HuH-7.5 (cell line): ENCODE measurements around the gene CISD3.

ENCODE experiments used
- DNase-seq: peaks from one replicate; pipeline ENCODE4 v3.0.0; 2011; ENCODE audit warnings: low spot score

CISD3 gene

DNA sequence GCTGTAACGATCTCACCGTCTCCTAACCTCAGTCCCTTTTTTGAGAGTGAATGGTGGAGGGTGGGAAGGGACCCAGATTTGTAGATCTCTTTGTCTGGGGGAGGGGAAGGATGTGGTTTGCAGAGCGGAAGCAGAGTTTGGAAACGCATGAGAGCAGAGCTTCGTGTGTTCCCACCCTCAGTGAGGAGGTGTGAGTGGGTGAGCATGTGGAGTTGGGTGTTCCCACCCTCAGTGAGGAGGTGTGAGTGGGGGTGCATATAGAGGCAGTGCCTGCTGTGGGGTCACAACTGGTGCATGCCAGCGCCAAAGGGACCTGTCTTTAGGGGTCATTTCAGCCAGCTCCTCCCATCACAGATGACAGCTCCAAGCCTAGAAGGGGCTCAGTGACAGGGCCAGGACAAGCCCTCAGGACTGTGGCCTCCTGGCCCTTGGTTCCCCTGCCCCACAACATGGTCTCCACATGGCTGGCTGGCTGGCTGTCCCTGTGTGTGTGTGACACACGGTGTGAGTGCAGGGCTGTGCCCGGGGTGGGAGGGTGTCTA lies 1.8 kb upstream of the CISD3 start:
- DNase-seq: no peak

DNA sequence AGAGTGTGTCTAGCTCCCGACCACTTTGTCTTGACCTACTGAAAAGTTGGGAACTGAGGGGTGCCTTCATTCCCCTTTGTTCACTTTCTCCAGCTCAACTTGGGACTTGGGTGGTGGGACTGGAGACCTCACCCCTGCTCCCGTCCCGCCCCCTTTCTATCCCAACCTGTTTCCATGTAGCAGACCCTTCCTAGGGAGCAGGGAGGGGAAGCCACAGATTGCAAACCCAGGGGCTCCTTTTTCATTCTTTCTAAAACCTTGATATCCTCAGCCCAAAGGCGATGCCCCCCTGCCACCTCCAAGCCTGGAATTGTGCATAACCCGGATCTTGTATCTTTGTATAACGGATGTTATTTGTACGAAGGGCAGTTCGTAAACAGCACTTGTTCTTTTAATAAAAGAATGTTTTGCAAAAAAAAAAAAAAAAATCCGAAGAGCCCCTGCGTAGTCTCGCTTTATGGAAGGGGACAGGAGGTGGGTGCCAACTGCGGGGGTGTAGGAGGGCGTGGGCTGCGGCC lies 714 bp upstream of the CISD3 start:
- DNase-seq: no peak

DNA sequence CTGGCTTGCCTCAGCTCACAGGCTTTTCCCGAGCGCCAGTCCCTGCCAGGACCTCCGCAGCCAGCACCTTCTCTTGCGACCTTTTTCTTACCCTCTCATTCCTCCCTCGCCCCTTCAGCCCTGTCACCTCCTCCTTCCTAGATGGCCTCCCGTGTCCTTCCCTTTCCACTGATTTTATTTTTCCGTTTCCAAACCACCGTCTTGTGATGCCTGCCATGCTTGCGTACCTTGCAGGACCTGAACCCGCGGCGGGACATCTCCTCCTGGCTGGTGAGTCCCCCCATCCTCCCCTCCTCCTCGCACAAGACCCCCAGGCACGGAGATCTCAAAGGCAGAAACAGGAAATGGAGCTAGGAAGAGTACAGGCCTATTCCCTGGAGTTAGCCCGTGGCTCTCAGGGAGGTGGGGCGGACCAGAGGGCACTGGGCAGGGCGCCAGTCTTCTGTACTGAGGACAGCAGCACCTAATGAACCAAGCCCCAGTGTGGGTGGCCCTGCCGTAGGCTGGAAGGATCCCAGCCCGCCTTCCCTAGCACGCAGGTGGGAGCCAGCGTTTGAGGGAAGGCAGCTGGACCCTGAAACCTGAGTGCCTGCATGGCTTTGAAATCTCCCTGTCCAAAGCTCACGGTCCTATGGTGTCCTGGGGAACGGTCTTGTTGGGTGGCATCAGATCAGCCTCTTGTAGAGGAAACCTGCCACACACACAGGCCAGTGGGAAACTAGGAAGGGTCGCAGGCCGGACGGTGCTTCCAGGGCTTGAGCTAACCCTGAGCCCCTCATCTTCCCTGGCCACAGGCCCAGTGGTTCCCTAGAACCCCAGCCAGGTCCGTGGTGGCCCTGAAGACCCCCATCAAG lies 612 bp downstream of the CISD3 start:
- peak; percentile 69 for DNase-seq

DNA sequence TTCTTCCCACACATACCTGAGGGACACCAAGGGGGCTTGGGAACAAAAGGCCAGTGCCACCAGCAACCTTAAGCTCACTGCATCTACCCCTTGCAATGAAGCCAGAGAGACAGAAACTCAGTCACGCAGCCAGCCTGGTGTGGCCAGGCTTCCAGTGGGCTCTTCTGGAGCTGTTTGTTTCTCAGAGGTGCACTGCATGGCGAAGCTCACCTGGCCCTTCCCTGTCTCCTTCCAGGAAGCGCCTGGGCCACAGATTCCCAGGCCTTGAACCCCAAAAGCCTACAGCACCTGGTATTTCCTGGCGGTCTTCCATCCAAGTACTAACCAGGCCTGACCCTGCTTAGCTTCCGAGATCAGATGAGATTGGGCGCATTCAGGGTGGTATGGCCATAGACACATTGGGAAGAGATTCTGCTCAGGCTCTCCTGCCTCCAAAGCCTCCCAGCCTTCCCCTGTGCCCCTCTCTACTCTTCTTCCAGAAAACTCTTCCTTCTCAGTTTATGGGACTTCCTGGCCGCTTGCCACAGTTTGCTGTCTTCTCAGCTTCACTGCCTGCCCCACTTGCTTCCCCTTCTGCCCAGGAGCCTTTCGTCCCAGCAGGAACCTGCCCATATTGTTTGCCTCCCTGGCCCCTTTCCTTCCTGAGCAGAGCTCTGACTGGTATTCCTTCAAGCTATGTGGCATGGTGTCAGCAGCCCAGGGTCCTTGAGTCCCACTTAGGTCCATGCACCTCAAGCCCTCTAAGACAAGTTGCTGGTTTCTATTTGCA lies 1.6 kb downstream of the CISD3 start:
- no peak for DNase-seq

DNA sequence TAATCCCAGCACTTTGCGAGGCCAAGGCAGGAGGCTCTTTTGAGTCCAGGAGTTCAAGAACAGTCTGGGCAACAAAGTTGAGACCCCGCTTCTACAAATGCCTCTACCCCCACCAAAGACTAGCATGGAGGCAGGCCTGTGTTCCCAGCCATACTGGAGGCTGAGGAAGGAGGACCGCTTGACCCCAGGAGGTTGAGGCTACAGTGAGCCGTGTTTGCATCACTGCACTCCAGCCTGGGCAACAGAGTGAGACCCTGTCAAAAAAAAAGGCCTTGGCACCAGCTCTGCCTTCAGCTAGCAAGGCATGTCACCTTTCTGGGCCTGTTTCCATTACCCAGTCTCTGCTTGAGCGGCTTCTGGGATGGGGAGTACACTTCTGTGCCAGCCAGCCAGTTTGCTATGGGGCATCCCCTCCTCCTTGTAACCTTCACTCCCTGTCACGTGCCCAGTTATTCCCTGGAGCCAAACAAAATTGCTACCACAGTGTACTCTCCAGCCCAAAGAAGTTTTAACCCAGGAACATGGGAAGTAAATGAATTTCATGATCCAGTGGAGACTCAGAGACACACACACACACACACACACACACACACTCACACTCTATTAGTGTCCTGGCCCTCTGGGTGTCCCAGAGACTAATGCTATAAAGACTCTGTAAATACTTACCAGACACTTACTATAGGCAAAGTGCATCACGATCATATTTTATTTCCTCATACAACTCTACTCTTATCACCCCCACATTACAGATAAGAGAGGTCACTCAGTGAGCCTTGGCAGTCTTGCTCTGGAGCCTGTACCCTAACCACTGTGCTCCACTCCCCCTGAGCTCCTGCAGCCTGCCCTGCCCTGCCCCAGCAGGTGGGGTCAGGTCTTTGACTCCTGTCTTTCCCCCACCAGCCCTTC lies 2.5 kb downstream of the CISD3 start:
- DNase-seq: no peak

DNA sequence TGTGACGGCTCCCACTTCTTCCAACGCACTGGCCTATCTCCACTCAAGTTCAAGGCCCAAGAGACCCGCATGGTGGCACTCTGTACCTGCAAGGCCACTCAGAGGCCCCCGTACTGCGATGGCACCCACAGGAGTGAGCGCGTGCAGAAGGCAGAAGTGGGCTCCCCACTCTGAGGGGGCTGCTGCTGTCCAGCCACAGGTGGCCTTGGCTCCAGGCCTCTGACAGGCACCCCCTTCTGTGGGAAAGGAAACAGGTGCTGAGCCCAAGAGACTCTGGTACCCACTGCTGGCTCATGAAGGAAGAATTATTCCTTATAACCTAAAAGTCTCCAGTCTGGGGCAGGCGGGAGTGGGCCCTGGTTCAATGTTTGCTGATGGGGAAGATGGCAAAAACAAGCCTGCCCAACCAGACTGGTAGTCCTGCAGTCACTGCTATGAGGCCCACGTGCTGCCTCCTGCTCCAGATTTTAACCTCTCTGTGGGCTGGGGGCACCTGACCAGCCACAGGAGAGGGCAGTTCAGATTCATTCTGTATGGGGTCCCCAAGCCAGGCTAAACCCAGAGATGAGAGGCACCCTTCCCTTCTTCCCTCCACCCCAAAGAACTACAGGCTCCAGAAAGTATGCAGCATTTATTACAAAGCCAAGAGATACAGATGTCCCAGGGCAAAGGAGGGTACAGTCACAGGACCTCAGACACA lies 3.3 kb downstream of the CISD3 start:
- DNase-seq: no peak

DNA sequence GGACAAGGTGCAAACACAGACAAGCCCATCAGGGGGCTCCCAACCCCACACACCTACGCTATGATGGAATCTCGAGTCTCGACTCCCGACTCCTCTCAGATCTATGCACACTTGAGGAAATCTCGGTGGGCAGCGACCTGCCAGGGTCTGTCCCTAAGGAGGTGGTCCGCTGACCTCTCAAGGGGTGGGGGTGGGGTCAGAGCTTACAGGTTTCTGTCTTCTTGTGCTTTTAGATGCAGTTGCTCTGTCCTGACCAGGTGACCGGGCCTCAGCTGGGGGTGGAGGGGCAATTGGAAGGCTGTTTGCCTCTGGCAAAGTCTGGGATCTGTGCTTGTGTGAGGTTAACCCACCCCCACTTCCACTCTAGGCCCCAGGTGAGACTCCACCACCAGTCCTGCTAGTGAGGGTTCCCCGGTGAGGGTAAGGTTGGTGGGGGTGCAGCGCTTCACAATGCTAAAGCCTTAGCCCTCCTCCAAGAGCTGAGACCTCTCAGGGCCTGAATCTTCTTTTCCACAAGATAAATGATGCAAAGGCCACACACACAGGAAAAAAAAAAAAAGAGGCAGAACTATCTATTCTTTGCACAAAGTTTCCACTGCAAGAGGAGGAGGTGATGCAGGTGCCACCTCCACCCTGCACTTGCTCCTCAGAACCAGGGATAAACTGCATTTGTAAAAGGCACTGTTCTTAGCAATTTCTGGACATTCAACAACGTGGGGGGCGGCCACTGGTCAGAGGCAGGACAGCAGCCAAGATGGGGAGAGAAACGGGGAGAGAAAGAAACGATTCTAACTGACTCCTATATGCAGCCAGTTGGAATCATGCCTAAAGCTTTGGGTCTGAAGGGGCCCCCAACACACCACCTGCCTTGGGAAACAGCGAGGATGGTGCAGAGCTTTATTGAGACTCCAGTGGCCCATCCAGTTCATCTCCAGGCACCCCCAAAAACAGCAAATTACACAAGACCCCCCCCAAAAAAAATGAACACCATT lies 4.1 kb downstream of the CISD3 start:
- DNase-seq: peak; percentile 54

DNA sequence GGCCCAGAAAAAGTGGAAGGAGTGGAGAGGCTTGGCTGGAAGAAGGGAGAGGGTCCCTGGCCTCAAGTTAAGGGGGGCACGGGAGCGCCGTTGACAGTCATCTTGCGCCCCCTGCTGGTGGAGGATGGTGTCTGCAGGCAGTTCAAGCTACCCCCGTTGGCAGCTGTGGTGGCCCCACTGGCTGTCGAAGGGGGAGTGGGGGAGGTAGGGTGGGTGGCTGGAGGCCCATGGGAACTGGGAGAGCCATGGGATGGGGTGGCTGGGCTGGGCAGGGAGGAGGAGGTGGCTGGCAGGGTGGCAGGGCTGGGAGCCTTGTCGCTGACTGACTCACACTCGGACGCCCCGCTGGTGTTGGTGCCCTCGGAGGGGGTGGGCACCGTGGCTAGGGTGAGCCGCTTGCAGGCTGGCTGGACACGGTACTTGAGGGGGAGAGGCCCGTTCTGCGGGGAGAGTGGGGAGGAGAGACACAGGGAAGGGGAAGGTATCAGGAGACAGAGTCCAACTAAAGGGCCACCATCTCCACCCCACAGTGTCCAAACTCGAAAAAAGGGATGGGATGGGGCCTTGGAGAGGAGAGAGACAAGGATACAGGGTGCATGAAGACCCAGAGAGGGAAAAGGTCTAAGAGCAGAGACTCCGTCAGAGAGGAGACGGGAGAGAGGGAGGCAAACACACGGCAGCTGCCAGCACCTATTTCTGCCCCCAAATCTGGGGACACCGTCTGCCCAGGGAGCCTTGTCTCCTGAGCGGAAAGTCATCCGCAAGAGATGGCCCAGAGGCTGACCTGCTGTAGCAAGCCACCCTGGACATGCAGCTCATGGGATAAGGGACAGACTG lies 5.2 kb downstream of the CISD3 start:
- DNase-seq: peak; percentile 81

DNA sequence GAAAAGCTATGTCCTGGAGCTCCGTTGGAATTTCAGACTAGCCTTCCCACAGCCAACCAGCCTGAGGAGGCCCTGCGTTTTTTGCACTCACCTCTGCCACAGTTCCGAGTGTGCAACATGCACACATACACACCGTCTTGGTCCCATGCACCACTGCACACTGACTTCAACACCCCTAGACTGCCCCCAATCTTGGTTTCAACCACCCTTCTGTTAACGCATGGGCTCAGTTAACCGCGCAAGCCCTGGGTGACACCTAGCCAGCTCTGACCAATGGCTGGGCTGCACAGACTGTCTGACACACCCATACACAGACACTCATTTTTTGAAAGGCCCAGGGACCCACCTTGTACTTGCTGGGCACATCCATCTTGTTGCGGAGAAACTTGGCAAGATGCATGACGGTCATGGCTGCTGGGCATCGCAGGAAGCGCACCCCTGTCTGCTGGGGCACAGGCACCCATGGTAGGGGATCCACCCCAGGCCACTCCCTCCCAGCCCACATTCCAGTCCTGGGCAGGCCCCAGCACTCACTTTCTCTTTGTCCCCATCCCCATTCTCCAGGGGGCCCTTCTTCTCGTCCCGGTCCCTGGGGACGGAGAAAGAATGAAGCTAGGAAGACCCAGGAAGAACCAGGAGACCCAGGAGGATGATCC lies 8.0 kb downstream of the CISD3 start:
- DNase-seq: no peak

DNA sequence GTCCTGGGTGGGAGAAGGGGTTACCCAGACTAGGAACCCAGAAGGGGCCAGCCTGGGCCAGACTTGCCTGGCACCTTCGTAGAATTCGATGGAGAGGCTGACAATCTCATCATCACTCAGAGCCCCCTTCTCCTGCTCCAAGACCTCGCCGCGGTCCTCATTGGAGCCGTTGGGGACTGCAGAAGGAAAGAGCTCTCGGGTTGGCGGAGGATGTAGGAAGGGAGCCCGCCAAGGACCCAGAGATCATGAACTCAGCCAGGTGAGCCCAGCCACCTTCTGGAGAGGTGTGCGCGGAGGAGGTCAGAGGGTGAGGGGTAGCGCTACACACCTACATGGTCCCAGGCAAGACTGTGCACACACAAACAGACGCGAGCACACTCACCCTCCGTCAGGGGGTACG lies 8.5 kb downstream of the CISD3 start:
- no peak for DNase-seq

DNA sequence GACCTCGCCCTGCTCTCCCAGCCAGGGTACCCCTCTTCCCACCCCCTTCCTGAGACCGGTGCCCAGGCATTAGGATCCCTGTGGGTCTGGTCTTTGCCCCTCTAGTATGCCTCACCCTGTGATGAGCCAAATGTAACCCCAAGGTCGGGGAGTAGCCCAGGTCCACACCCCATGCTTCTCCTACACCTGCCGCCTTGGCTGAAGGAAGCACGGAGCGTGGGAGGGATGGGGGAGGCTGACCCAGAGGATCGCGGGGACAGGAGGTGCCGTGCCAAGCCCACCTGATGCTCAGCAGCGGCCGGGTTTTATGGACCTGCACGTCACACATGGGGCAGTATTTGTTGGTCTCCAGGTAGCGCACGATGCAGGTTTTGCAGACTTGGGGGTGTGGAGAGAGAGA lies 9.2 kb downstream of the CISD3 start:
- DNase-seq: no peak

DNA sequence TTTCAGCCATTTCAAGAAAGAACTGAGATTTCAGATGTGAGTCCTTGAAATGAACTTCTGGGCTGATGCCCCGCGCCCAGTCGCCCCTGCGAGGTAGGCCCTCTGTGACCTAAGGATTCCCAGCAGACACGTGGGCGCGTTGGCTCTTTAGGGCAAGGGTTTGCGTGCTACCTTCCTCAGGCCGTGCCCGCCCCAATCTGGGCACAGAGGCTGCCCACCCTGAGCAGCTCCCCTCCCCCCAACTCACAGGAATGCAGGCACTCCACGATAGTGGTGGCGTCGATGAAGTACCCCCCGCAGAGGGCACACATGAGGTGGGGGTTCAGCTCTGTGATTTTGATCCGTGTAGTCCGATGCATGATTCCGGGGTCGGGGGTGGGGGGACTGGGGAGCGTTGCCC lies 9.9 kb downstream of the CISD3 start:
- no peak for DNase-seq

DNA sequence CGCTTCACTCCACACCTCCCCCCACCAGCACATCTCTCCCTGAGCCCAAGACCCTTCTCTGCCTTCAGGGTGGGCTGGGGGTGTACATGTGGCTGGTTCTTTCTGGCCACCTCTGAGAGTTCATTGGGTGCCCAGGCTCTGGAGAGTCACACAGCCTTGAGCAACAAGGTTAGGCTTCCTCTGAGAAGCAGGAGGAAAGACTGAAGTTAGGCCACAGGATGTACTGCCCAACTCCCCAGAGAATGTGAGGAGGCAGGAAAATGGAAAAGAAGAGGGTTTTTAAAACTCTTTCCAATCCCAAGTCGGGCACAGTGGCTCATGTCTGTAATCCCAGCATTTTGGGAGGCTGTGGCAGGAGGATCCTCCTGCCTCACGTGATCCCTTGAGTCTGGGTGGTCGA lies 10.7 kb downstream of the CISD3 start:
- DNase-seq: no peak

DNA sequence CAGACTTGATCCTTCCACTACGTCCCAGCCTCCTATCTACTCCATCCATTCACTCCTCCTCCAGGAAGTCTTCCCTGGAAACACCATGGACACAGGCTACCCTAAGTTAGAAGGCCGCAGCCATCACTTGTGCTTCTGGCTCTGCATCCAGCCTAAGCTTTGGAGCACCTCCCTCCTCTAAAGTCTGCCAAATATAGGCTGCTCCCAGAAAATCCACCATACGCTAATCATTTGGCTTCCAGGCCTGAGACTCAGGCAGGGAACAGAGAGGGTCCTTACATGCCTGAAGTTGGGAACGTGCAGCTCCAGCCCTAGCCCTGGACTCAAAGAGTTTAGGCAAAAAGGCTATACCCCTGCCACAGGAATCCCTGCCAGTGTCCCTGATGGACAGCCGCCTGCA lies 11.3 kb downstream of the CISD3 start:
- no peak for DNase-seq

DNA sequence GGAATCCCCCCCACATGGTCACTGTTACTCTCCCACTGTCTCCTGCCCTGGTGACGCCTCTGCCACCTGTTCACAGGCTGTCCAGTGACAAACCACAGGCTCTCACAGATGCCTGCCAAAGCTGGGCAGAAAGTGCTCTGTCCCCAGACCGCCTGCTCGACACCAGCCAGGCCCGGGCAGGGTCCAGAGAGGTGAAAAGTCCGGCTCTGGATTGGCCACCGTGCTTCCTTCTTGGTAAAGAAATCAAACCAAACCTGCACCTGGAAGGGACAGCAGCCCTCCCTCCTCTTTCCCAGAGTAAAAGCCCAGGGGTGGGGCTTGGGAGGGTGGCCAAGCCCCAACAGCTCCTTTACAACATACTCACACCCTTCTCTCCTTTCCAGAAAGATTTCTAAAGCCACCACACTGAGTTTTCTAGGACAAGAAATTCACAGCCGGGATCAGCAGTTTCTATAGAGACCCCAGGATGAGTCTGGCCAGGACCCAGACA lies 11.8 kb downstream of the CISD3 start:
- DNase-seq: no peak

DNA sequence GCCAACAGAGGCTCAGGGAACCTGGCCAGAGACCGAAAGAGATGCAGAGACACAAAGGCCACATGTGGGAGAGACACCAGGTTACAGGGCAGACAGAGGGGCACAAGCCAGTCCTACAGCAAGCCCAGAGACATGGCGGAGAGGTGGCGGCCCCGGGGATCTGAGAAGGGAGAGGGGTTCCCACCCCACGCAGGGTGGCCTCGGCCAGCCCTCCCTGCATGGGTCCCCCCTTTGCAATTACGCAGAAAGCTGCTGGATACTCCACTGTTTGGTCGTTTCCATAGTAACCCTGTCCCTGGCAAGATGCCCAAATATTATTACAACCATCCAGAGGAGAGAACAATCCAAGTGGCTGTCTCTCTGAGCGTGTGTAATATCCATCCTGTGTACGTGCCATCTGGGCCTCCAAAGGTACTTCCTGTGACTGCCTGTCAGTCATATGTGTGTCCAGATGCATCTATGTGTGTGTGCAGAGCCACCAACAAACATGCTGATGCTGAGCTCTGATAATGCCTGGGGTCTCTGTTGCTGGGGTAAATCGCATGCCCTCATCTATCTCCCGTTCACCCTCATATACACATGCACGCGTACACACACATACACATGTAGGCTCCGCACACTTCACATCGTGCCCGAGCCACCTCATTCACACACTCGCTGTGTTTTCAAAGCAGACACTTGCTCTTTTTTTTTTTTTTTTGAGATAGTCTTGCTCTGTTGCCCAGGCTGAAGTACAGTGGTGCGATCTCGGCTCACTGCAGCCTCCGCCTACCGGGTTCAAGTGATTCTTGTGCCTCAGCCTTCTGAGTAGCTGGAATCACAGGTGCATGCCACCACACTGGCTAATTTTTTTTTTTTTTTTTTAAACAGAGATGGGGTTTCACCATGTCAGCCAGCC lies 12.5 kb downstream of the CISD3 start:
- DNase-seq: no peak

DNA sequence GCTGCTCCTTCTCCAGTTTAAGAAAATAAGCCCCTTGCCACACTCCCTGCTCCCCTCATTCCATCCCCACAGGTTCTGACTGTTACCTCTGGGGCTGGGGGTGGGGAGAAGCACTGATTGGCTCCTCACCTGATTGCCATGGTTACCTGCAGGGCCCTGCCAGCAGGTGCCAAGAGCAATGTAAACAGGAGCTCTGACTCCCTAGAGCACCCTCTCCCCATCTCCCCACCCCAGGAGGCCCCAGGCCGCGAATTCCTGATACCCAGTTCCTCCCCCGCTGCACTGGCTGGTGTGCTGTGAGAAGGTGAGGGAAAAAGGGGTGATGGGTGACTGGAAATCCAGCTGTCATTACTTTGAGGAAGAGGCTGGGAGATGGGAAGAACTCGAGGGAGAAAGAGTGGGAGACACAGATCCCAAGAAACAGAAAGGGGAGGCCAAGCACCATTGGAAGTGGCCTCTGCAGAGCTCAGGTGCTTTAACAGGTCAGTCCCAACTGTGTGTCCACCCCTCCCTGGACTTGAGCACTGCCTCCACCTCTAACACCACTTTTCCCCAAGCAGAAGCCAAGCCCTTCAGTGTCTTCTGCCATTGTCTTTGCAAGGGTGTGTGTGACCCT lies 13.5 kb downstream of the CISD3 start:
- DNase-seq: no peak
